ENCODE data around the gene ZBTB16.

The ZBTB16 gene

DNA sequence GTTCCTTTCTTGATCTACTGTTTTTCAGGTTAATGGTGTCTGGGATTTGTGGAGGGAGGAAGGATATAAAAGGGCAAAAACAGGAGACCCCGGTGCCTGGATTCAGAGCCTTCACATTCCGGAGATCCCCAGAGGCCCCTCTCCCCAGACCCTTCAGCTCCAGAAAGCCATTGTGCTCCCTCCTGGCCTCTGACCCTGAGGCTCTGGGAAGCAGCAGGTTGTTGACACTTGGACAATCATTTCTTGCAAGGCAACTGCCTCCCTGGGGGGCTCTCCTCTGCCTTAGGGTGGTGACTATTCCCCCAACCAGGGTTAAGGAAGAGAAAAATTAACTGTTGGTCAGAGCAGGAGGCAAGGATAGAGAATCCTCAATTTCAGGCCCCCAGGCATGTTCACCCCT lies 149.8 kb downstream of the ZBTB16 start:
- CTCF ChIA-PET: no interaction called here
- no peak overlapping the region for H3K4me3 ChIP-seq (ENCODE audit: low read depth, low read length)
- POLR2A ChIA-PET: no interaction called here
- H3K27ac ChIP-seq (ENCODE audit: extremely low read depth, low read depth, low read length): no peak overlapping the region
- H3K9me3 ChIP-seq (ENCODE audit: control insufficient read depth, insufficient read depth, low read depth, low read length): no peaks in the 10 kb centered on the region
- TF ChIP-seq, protein P1, sequence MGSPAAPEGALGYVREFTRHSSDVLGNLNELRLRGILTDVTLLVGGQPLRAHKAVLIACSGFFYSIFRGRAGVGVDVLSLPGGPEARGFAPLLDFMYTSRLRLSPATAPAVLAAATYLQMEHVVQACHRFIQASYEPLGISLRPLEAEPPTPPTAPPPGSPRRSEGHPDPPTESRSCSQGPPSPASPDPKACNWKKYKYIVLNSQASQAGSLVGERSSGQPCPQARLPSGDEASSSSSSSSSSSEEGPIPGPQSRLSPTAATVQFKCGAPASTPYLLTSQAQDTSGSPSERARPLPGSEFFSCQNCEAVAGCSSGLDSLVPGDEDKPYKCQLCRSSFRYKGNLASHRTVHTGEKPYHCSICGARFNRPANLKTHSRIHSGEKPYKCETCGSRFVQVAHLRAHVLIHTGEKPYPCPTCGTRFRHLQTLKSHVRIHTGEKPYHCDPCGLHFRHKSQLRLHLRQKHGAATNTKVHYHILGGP (tag by site-specific recombination; IDR thresholded peaks at IDR 0.05): no peak
- TF ChIP-seq ZNF292 (tag by site-specific recombination; IDR thresholded peaks at IDR 0.05; ENCODE audit: borderline replicate concordance, low read depth) (no peak), ZNF223 (tag by site-specific recombination; IDR thresholded peaks at IDR 0.05) (no peak), ZNF510 (tag by site-specific recombination; IDR thresholded peaks at IDR 0.05; ENCODE audit: insufficient replicate concordance) (no peak), ZBTB7A (tag by site-specific recombination; IDR thresholded peaks at IDR 0.05; ENCODE audit: low read depth) (no peak), ZNF16 (tag by site-specific recombination; IDR thresholded peaks at IDR 0.05; ENCODE audit: low read depth) (no peak), ZNF114 (tag by site-specific recombination; IDR thresholded peaks at IDR 0.05) (no peak), ZNF140 (tag by site-specific recombination; IDR thresholded peaks at IDR 0.05) (no peak), ZNF624 (tag by site-specific recombination; IDR thresholded peaks at IDR 0.05) (no peak), ZNF341 (tag by site-specific recombination; IDR thresholded peaks at IDR 0.05; ENCODE audit: low read depth) (no peak), SALL2 (tag by site-specific recombination; IDR thresholded peaks at IDR 0.05; ENCODE audit: borderline replicate concordance) (no peak), GLIS2 (tag by site-specific recombination; IDR thresholded peaks at IDR 0.05) (no peak), ZNF785 (tag by site-specific recombination; IDR thresholded peaks at IDR 0.05) (no peak), ZNF48 (tag by site-specific recombination; IDR thresholded peaks at IDR 0.05) (no peak), ZNF423 (tag by site-specific recombination; IDR thresholded peaks at IDR 0.05) (no peak)
- TF ChIP-seq, protein P2, sequence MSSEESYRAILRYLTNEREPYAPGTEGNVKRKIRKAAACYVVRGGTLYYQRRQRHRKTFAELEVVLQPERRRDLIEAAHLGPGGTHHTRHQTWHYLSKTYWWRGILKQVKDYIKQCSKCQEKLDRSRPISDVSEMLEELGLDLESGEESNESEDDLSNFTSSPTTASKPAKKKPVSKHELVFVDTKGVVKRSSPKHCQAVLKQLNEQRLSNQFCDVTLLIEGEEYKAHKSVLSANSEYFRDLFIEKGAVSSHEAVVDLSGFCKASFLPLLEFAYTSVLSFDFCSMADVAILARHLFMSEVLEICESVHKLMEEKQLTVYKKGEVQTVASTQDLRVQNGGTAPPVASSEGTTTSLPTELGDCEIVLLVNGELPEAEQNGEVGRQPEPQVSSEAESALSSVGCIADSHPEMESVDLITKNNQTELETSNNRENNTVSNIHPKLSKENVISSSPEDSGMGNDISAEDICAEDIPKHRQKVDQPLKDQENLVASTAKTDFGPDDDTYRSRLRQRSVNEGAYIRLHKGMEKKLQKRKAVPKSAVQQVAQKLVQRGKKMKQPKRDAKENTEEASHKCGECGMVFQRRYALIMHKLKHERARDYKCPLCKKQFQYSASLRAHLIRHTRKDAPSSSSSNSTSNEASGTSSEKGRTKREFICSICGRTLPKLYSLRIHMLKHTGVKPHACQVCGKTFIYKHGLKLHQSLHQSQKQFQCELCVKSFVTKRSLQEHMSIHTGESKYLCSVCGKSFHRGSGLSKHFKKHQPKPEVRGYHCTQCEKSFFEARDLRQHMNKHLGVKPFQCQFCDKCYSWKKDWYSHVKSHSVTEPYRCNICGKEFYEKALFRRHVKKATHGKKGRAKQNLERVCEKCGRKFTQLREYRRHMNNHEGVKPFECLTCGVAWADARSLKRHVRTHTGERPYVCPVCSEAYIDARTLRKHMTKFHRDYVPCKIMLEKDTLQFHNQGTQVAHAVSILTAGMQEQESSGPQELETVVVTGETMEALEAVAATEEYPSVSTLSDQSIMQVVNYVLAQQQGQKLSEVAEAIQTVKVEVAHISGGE (tag by site-specific recombination; conservative IDR thresholded peaks at IDR 0.05; ENCODE audit: low read depth): no peak
- TF ChIP-seq, protein P3, sequence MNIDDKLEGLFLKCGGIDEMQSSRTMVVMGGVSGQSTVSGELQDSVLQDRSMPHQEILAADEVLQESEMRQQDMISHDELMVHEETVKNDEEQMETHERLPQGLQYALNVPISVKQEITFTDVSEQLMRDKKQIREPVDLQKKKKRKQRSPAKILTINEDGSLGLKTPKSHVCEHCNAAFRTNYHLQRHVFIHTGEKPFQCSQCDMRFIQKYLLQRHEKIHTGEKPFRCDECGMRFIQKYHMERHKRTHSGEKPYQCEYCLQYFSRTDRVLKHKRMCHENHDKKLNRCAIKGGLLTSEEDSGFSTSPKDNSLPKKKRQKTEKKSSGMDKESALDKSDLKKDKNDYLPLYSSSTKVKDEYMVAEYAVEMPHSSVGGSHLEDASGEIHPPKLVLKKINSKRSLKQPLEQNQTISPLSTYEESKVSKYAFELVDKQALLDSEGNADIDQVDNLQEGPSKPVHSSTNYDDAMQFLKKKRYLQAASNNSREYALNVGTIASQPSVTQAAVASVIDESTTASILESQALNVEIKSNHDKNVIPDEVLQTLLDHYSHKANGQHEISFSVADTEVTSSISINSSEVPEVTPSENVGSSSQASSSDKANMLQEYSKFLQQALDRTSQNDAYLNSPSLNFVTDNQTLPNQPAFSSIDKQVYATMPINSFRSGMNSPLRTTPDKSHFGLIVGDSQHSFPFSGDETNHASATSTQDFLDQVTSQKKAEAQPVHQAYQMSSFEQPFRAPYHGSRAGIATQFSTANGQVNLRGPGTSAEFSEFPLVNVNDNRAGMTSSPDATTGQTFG (tag by site-specific recombination; IDR thresholded peaks at IDR 0.05; ENCODE audit: borderline replicate concordance): no peak
- TF ChIP-seq, protein P4, sequence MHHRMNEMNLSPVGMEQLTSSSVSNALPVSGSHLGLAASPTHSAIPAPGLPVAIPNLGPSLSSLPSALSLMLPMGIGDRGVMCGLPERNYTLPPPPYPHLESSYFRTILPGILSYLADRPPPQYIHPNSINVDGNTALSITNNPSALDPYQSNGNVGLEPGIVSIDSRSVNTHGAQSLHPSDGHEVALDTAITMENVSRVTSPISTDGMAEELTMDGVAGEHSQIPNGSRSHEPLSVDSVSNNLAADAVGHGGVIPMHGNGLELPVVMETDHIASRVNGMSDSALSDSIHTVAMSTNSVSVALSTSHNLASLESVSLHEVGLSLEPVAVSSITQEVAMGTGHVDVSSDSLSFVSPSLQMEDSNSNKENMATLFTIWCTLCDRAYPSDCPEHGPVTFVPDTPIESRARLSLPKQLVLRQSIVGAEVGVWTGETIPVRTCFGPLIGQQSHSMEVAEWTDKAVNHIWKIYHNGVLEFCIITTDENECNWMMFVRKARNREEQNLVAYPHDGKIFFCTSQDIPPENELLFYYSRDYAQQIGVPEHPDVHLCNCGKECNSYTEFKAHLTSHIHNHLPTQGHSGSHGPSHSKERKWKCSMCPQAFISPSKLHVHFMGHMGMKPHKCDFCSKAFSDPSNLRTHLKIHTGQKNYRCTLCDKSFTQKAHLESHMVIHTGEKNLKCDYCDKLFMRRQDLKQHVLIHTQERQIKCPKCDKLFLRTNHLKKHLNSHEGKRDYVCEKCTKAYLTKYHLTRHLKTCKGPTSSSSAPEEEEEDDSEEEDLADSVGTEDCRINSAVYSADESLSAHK (tag by site-specific recombination; IDR thresholded peaks at IDR 0.05): no peak
- TF ChIP-seq, protein P5, sequence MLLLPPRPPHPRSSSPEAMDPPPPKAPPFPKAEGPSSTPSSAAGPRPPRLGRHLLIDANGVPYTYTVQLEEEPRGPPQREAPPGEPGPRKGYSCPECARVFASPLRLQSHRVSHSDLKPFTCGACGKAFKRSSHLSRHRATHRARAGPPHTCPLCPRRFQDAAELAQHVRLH (tag by site-specific recombination; IDR thresholded peaks at IDR 0.05): no peak
- TF ChIP-seq, protein P6, sequence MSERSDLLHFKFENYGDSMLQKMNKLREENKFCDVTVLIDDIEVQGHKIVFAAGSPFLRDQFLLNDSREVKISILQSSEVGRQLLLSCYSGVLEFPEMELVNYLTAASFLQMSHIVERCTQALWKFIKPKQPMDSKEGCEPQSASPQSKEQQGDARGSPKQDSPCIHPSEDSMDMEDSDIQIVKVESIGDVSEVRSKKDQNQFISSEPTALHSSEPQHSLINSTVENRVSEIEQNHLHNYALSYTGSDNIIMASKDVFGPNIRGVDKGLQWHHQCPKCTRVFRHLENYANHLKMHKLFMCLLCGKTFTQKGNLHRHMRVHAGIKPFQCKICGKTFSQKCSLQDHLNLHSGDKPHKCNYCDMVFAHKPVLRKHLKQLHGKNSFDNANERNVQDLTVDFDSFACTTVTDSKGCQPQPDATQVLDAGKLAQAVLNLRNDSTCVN (tag by site-specific recombination; optimal IDR thresholded peaks at IDR 0.05): no peak
- H3K36me3 ChIP-seq (ENCODE audit: control insufficient read depth in 2 of 2, insufficient read depth in 1 of 2, low read length in 2 of 2): no peaks in the 10 kb centered on the region
- H3K4me1 ChIP-seq (ENCODE audit: control insufficient read depth, insufficient read depth, low read length): no peaks in the 10 kb centered on the region

All from HEK293 (cell line).